SK-N-SH (cell line): ENCODE data around the gene ZNF202. TPM values are rescaled to one million over a fixed set of nuclear protein-coding genes. Genes with fewer than 3 reads are reported as not detected.

ENCODE experiments used
- CTCF ChIA-PET: fragments of 300-600, 350-600 bp; formaldehyde crosslinking; extraction: SDS; loops from one replicate; lab custom pipeline; 2021; lab: Yijun Ruan, JAX
- POLR2A ChIA-PET: fragments of 350-600 bp; sonication (Branson Sonifier 250); formaldehyde crosslinking; extraction: SDS; loops from one replicate; lab custom pipeline; 2020; ENCODE audit warnings: antibody characterized with exemption, inconsistent platforms; lab: Yijun Ruan, JAX
- DNase-seq: peaks from one replicate; pipeline ENCODE4 v3.0.0; 2012
- H2AFZ ChIP-seq: fragments of 200-600 bp; sonication (generic); 2 replicates; pipeline ENCODE4 v1.8.1; 2016; ENCODE audit warnings: antibody characterized with exemption, mild to moderate bottlenecking, low read depth
- H3F3A ChIP-seq: fragments of 200-600 bp; sonication (generic); replicated peaks from 2 replicates; pipeline ENCODE3; 2016; ENCODE audit warnings: antibody characterized with exemption, mild to moderate bottlenecking; ENCODE audit not compliant: insufficient read depth
- H3K27ac ChIP-seq, 2 experiments: fragments of 200-500 bp in 1 of 2; fragments of 200-600 bp in 1 of 2; sonication (Bioruptor generic) in 1 of 2; sonication (generic), shearing (Covaris generic) in 1 of 2; 2 replicates each; pipeline versions ENCODE4 v1.5.1 to v1.6.1; 2014 to 2016; ENCODE audit warnings: low read depth in 2 of 2, inconsistent platforms in 1 of 2, low read length in 1 of 2, mild to moderate bottlenecking in 1 of 2, mixed read lengths in 1 of 2
- H3K27me3 ChIP-seq: fragments of 200-600 bp; sonication (generic), shearing (Covaris generic); 2 replicates; pipeline ENCODE4 v1.6.1; 2016; ENCODE audit warnings: mixed run types; ENCODE audit not compliant: insufficient read depth
- H3K36me3 ChIP-seq, 2 experiments: fragments of 200-500 bp in 1 of 2; fragments of 200-600 bp in 1 of 2; sonication (Bioruptor generic) in 1 of 2; sonication (generic) in 1 of 2; replicated peaks in 1 of 2; 2 replicates each; pipeline versions ENCODE3 to v1.5.1; 2014 to 2016; ENCODE audit warnings: low read length in 1 of 2, mild to moderate bottlenecking in 1 of 2; ENCODE audit not compliant: insufficient read depth in 2 of 2, control insufficient read depth in 1 of 2
- H3K4me1 ChIP-seq, 2 experiments: fragments of 200-500 bp in 1 of 2; fragments of 200-600 bp in 1 of 2; sonication (Bioruptor generic) in 1 of 2; sonication (generic), shearing (Covaris generic) in 1 of 2; 2 replicates each; pipeline versions ENCODE4 v1.5.1 to v1.6.1; 2014 to 2016; ENCODE audit warnings: low read depth in 1 of 2, low read length in 1 of 2, mixed run types in 1 of 2; ENCODE audit not compliant: insufficient read depth in 2 of 2, control insufficient read depth in 1 of 2
- H3K4me2 ChIP-seq: fragments of 200-600 bp; sonication (generic), shearing (Covaris generic); 2 replicates; pipeline ENCODE4 v1.6.1; 2017; ENCODE audit warnings: mixed run types
- H3K4me3 ChIP-seq, 2 experiments: fragments of 200-500 bp in 1 of 2; fragments of 200-600 bp in 1 of 2; sonication (Bioruptor generic) in 1 of 2; sonication (generic), shearing (Covaris generic) in 1 of 2; 2 replicates each; pipeline versions ENCODE4 v1.5.1 to v1.8.1; 2014 to 2016; ENCODE audit warnings: low read depth in 2 of 2, inconsistent platforms in 1 of 2, low read length in 1 of 2, mild to moderate bottlenecking in 1 of 2, mixed read lengths in 1 of 2, moderate library complexity in 1 of 2
- H3K79me2 ChIP-seq: fragments of 200-600 bp; sonication (generic); 2 replicates; pipeline ENCODE4 v1.8.1; 2017; ENCODE audit warnings: mild to moderate bottlenecking; ENCODE audit not compliant: insufficient read depth
- H3K9ac ChIP-seq: fragments of 200-600 bp; sonication (generic); 2 replicates; pipeline ENCODE4 v1.6.1; 2017; ENCODE audit warnings: mixed run types
- H3K9me2 ChIP-seq: fragments of 200-600 bp; sonication (generic); 2 replicates; pipeline ENCODE4 v1.6.1; 2017; ENCODE audit warnings: mixed run types
- H3K9me3 ChIP-seq: fragments of 200-600 bp; sonication (generic); 2 replicates; pipeline ENCODE4 v1.6.1; 2017; ENCODE audit warnings: mixed run types, mild to moderate bottlenecking, moderate library complexity
- H4K20me1 ChIP-seq: fragments of 200-600 bp; sonication (generic); 2 replicates; pipeline ENCODE4 v1.6.1; 2017; ENCODE audit warnings: mild to moderate bottlenecking, mixed run types; ENCODE audit not compliant: insufficient read depth
- EP300 ChIP-seq, 2 experiments: IDR thresholded peaks; 2 replicates each; pipeline versions ENCODE4 v1.4.0 to v1.6.1; 2012; ENCODE audit warnings: borderline replicate concordance in 1 of 2, low read depth in 1 of 2, low read length in 1 of 2
- FOSL2 ChIP-seq: IDR thresholded peaks from 2 replicates; pipeline ENCODE4 v1.4.0; 2012; ENCODE audit warnings: low read depth, mild to moderate bottlenecking, moderate library complexity, borderline replicate concordance
- GABPA ChIP-seq: IDR thresholded peaks from 2 replicates; pipeline ENCODE4 v1.4.0; 2012; ENCODE audit warnings: low read depth, mild to moderate bottlenecking
- GATA2 ChIP-seq: sonication (generic); formaldehyde crosslinking; IDR thresholded peaks from 2 replicates; pipeline ENCODE4 v1.5.0; 2020; ENCODE audit warnings: mild to moderate bottlenecking, missing genetic modification reagents
- MAX ChIP-seq: IDR thresholded peaks from 2 replicates; pipeline ENCODE4 v1.4.0; 2012; ENCODE audit warnings: low read depth
- MXI1 ChIP-seq: IDR thresholded peaks from 2 replicates; pipeline ENCODE4 v1.6.1; 2012; ENCODE audit warnings: mild to moderate bottlenecking, low read depth, low read length, improper control_type of control experiment
- NFIC ChIP-seq: IDR thresholded peaks from 2 replicates; pipeline ENCODE4 v1.4.0; 2012; ENCODE audit warnings: borderline replicate concordance
- REST ChIP-seq: IDR thresholded peaks from 2 replicates; pipeline ENCODE4 v1.6.1; 2012; ENCODE audit warnings: mild to moderate bottlenecking, low read depth, low read length, moderate library complexity
- SIN3A ChIP-seq: IDR thresholded peaks from 2 replicates; pipeline ENCODE4 v1.6.1; 2012; ENCODE audit warnings: low read depth, mild to moderate bottlenecking, low read length, moderate library complexity, borderline replicate concordance
- TCF12 ChIP-seq: IDR thresholded peaks from 2 replicates; pipeline ENCODE4 v1.4.0; 2012
- YY1 ChIP-seq: IDR thresholded peaks from 2 replicates; pipeline ENCODE4 v1.4.0; 2012; ENCODE audit warnings: low read depth, mild to moderate bottlenecking
- ZBTB33 ChIP-seq: IDR thresholded peaks from 2 replicates; pipeline ENCODE4 v1.4.0; 2012; ENCODE audit warnings: low read depth, borderline replicate concordance
- WGBS: methylation state at CpG from one replicate; pipeline ENCODE4 v1.1.6; 2017; ENCODE audit warnings: low lambda C conversion rate; 5-methylcytosine and 5-hydroxymethylcytosine counted together
- polyA plus RNA-seq, 3 experiments: library from polyadenylated mRNA; depleted of rRNA; stranded (reverse); fragments of >200 nt; gene quantifications; 2 replicates each; pipeline ENCODE4 v1.2.3, GENCODE V29; 2012
- TF ChIP-seq, protein P1 (sequence below): fragments of 150-350 bp; IDR thresholded peaks from 2 replicates; pipeline ENCODE4 v1.6.1; 2016; ENCODE audit warnings: mild to moderate bottlenecking, low read depth, low read length

Gene ZNF202
- polyA plus RNA-seq, 1 of the 3 experiments (the other 2 are of a cell fraction): 11.3 TPM

GRCh38 chr11:123754101-123754568 is 12.7 kb upstream of the ZNF202 start, which contains the start of gene OR6X1:
Gene OR6X1 (minus strand): TSS chr11:123754518. CDS start chr11:123754518, 0 bp downstream.
- WGBS: 24% methylated on average over 3 of the region's 3 CpGs
- Histone ChIP-seq H3K9me3 (no peaks in the 10 kb centered on the region), H4K20me1 (no peaks in the 10 kb centered on the region)

More at GRCh38 chr11:123754101-123754568, 12.7 kb upstream of the ZNF202 start, which contains the start of gene OR6X1:
- no peak within 1 kb of the TSS for H3K4me2 ChIP-seq
- no peaks in the 10 kb centered on the region for H3K36me3 ChIP-seq
- no peak within 1 kb of the TSS for H3K27ac ChIP-seq
- H3K9me2 ChIP-seq: no peaks in the 10 kb centered on the region
- POLR2A ChIA-PET: no interaction called here
- H3K27me3 ChIP-seq: peaks cover 15% of the 10 kb centered on the region; the same call in 1 of the 2 replicates
- H3F3A ChIP-seq: no peaks in the 10 kb centered on the region
- CTCF ChIA-PET: no interaction called here
- no peak within 1 kb of the TSS for H2AFZ ChIP-seq
- H3K4me1 ChIP-seq: no peaks in the 10 kb centered on the region
- H3K9ac ChIP-seq: no peak within 1 kb of the TSS
- no peak for DNase-seq
- TF ChIP-seq EP300 (IDR thresholded peaks at IDR 0.05; ENCODE audit: borderline replicate concordance in 1 of 2, low read depth in 1 of 2, low read length in 1 of 2) (no peak), GATA2 (CRISPR knock-in tag) (no peak), MXI1 (no peak), NFIC (no peak), TCF12 (no peak), GABPA (no peak), FOSL2 (no peak), YY1 (no peak), ZBTB33 (no peak), SIN3A (no peak), MAX (no peak), REST (no peak)
- TF ChIP-seq, protein P1, sequence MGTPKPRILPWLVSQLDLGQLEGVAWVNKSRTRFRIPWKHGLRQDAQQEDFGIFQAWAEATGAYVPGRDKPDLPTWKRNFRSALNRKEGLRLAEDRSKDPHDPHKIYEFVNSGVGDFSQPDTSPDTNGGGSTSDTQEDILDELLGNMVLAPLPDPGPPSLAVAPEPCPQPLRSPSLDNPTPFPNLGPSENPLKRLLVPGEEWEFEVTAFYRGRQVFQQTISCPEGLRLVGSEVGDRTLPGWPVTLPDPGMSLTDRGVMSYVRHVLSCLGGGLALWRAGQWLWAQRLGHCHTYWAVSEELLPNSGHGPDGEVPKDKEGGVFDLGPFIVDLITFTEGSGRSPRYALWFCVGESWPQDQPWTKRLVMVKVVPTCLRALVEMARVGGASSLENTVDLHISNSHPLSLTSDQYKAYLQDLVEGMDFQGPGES: no peak
- no peak within 1 kb of the TSS for H3K4me3 ChIP-seq
- no peaks in the 10 kb centered on the region for H3K79me2 ChIP-seq
